HG03354 (cell line): Measurements from ENCODE around the gene PRKD2.

Source experiments
- ATAC-seq: cut with Tn5 transposase; IDR thresholded peaks from one replicate; pipeline ENCODE4 v1.9.1; 2021; ENCODE audit warnings: mild to moderate bottlenecking; ENCODE audit not compliant: unreplicated experiment, poor library complexity, severe bottlenecking

Gene PRKD2

GRCh38 chr19:46744005-46744691 is 27.2 kb upstream of the PRKD2 start:
- ATAC-seq = no peak

DNA sequence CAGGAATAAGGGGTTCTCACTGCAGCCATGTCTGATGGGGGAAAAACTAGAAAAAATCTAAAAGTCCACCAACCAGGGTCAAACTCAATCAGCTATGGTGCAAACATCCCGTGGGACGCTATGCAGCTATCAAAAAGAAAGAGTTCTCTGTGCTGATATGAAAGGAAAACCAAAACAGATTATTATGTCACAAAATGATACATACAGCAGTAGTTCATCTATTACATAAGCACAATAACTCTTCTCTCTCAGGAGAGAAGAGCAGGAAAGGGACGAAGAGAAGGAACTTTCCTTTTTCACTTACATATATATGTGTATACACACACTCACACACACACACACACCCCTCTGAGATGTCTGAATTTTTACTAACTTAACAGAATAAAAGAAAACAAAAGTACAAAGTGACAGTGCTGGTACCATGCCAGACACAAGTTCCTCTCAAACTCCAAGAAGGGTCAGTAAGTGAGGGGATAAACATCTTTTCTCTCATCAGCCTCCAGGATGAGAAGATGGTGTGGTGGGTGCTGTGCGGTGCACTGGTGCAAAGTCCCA is 26.1 kb upstream of the PRKD2 start:
- ATAC-seq = no peak

DNA sequence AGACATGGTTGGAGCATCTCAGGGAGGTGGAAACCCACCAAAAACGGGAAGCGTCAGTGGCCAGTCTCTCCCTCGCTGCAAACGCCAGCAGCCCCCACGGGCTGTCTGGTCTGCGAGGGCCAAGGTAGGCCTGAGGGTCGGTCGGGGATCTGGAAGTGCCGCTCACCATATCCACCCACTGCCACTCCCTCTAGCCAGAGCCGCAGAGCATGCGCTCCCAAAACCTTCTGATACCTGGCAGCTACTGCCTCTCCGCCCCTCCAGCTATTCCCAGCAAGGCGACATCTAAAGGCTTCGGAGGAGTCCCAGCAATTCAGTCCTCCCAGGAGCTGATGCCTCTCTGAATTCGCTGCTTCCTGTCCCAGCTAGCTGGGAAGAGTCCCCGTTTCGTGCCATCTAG is 24.5 kb upstream of the PRKD2 start:
- ATAC-seq = no peak

GRCh38 chr19:46739290-46739771 is 22.4 kb upstream of the PRKD2 start:
- ATAC-seq = no peak

GRCh38 chr19:46737761-46738171 is 20.9 kb upstream of the PRKD2 start:
- no peak for ATAC-seq

- no peak for ATAC-seq
Measured at GRCh38 chr19:46737298-46737654, 20.4 kb upstream of the PRKD2 start.

- ATAC-seq = no peak
Measured at GRCh38 chr19:46736531-46737297, 19.8 kb upstream of the PRKD2 start.

DNA sequence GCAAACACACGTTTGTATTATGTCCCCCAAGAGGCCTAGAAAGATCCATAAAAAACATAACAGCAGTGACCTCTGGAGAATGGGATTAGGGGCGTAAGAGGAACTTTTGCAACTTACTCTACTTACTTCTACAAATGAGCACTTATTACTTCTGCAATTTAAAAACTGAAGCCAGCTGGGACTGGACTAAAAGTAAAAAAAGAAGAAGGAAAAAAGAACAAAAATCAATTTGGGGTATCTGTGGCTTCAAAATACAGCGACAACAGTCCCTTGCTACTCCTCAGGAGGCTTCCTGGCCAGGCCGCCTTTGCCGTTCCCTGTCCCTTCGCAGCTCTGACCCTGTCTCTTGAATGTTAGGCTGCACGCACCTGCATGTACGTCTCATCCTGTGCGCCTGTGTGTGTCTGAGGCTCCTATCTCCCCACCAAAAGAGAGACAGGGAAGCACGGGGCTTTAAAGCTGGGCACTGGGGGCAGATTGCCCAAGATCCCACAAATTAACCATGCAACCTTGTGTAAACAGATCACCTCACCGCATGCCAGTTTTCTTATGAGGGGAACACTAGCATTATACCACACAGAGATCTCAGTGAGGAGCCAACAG is 16.9 kb upstream of the PRKD2 start:
- no peak for ATAC-seq

GRCh38 chr19:46732966-46733689 is 16.2 kb upstream of the PRKD2 start:
- ATAC-seq = no peak

- ATAC-seq = no peak
Measured at GRCh38 chr19:46732172-46732938, 15.4 kb upstream of the PRKD2 start.

GRCh38 chr19:46731584-46731983 is 14.7 kb upstream of the PRKD2 start:
- ATAC-seq = no peak

DNA sequence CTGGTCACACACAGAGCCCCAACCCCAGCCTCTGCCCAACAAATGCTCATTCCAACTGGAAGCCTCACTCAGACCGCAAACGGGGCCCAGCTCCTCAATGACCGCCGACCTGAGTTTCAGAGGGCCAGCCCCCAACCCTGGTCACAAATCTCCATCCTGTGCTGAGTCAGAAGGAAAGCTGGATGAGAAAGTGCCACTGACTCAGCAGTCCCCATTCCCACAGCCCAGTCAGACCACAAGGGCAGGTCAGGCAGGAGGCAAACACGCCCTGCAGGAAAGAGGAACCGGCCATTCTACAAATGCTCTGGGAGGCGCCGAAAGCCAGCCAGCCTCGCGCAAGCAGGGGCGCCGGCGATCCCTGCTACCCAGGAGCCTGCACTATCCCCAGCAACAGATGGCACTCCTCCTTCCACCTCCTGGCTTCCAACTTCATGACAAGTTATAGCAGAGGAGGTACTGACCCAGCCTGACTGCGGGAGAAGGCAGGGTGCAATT is 14.1 kb upstream of the PRKD2 start:
- no peak for ATAC-seq

DNA sequence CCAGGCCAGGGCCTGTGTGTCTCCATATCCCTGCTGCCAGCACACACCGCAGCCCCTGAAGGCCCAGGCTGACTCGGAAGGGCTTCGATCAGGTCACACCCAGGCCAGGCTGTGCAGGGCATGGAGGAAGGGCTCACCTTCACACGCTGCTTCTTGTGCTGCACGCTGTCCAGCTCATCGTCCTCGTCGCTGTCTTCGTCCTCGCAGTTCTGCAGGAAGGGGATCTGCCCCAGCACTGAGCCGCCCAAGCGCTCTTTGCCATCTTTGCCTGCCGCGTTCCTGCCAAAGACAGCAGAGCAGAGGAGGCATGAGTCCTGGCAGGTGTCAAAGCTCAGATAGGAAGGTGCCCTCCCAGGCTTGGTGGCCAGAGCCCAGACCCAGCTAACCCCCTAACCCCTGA is 13.7 kb upstream of the PRKD2 start:
- ATAC-seq = no peak

DNA sequence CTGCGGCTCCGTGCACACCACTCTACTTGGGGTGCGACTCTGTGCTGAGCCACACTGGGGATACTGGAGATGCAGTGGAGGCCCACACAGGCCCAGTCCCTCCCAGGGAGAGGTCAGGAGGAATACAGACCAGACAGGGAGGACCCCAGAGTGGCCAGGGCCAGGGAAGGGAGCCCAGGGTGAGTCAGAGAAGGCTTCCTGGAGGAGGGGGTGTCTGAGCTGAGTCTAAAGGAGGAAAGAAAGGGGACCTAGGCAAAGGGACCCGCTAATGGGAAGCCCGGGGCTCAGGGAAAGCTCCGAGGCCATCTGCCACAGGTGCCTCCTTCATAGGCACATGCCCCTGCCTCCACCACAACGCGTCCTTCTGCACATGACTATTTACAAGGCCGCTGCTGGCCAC is 13.3 kb upstream of the PRKD2 start:
- ATAC-seq = no peak

GRCh38 chr19:46729696-46730095 is 12.8 kb upstream of the PRKD2 start:
- no peak for ATAC-seq

DNA sequence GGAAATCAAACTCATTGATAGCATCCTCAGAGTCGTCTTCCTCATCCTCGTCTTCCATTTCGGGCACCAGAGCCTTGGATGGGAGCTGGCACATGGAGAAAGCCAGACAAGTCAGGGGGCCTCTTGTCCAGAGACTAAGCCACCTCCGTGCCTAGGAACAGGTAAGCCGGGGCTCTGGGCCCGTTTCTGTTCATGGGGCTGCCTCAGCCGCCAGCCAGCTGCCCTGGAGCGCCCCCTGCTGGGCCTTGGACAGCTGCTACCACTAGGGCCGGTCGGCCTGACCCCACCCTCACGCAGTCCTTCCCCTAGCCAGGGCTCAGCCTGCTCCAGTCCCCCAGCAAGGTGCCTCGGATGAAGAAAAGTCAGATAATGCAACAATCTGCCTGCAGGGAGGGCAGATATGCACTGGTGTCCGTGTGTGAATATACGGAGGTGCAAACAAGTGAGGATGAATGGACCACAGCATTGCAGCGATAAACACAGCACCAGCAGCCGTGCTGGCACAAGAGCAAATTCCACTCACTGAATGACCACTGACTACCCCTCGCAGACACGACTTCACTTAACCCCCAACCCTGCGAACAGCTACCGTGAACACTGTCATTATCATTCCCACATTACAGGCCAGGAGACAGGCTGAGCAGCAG is 11.9 kb upstream of the PRKD2 start:
- no peak for ATAC-seq

DNA sequence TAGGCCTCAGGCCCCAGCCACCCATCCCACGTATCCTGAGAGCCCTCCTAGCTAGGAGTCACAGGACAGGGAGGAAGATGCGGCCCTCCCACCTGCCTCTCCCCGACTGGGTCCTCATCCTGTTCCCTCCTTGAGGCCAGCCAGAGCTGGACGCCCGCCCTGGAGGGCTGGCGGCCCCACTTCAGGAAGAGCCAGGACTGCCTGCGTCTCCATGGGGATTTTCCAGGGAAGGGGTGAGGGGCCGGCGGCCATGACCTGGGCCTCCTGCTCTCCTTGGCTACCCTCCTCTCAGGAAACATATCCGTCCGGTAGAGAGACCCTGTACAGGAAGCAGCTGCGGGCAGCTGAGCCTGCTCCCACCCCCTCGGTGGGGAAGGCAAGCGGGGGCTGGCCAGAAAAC is 11.3 kb upstream of the PRKD2 start:
- ATAC-seq = no peak

DNA sequence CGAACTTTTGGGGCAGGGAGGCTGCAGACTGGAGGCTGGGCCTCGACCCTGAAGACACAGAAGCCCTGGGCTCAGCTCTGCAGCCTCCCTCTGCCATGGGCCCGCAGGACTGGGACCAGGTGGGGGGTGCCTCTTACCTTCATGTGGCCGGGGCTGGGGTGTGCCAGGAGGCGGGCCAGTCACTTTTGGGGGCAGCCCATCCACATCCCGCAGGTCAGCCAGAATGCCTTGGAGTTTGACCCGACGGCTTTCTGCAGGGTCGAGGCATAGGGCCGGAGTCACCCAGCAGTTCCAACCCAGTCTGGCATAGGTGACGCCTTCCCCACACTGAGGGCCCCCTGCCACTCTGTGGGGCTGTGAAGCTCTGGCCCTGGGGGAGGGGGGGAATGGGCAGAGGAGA is 10.8 kb upstream of the PRKD2 start:
- ATAC-seq = no peak
